Measurements from ENCODE around the gene BAIAP2L2.

Gene BAIAP2L2

DNA sequence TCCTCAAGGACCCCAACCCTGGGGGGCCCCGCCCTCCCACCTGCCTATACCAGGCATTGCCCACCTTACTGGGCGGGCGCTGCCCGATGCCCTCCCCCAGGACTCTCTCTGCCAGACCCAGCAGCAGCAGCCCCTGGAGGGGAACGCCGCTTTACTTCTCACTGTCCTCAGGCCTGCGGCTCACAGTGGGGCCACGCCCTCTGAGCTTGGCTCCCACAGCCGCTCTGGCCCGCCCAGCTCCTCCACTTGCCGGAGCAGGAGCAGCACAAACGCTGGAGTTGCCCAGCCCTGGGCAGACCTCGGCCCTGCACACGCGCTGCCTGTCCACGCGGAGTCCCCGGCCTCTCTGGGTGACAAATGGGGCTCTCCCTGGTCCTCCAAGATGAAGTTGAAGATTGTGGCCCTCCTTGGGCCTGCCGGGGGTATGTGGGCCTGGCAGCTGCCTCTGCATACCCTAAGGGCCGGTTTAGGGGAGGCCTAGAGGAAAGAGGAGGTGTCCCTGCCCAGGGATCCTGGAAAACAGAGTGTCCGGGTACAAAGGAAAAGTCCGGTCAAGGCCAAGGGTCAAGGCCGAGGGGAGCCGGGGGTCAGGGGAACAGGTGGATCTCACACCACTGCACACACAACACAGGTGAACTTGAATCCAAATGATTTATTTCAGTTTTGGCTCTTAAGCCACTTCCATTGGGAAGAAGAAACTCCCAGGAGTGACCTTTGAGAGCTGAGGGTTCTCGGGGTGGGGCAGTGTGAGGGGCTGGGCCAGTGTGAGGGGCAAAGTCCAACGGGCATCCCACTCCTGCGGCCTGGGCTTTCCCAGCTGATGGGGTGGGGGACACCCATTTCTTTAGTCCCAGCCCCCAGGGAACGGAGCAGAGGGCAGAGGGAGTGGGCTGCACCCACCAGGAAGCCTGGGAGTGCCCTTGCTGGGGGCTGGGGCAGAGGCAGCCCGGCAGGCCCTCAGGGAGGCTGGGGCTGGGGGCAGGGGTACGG, 674 bp upstream of the BAIAP2L2 start:
- no peak for TF ChIP-seq POLR2AphosphoS5 (IDR thresholded peaks at IDR 0.05; ENCODE audit: low read depth, low read length)
- TF ChIP-seq, protein P1, sequence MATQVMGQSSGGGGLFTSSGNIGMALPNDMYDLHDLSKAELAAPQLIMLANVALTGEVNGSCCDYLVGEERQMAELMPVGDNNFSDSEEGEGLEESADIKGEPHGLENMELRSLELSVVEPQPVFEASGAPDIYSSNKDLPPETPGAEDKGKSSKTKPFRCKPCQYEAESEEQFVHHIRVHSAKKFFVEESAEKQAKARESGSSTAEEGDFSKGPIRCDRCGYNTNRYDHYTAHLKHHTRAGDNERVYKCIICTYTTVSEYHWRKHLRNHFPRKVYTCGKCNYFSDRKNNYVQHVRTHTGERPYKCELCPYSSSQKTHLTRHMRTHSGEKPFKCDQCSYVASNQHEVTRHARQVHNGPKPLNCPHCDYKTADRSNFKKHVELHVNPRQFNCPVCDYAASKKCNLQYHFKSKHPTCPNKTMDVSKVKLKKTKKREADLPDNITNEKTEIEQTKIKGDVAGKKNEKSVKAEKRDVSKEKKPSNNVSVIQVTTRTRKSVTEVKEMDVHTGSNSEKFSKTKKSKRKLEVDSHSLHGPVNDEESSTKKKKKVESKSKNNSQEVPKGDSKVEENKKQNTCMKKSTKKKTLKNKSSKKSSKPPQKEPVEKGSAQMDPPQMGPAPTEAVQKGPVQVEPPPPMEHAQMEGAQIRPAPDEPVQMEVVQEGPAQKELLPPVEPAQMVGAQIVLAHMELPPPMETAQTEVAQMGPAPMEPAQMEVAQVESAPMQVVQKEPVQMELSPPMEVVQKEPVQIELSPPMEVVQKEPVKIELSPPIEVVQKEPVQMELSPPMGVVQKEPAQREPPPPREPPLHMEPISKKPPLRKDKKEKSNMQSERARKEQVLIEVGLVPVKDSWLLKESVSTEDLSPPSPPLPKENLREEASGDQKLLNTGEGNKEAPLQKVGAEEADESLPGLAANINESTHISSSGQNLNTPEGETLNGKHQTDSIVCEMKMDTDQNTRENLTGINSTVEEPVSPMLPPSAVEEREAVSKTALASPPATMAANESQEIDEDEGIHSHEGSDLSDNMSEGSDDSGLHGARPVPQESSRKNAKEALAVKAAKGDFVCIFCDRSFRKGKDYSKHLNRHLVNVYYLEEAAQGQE (IDR thresholded peaks at IDR 0.05; ENCODE audit: insufficient read depth in 1 of 2, low read depth in 2 of 2, low read length in 2 of 2) = no peak
- no peak for TF ChIP-seq TAF1 (IDR thresholded peaks at IDR 0.05; ENCODE audit: borderline replicate concordance, insufficient read depth, low read length)
- TF ChIP-seq SIN3A (IDR thresholded peaks at IDR 0.05; ENCODE audit: borderline replicate concordance, insufficient read depth, low read length) = no peak
- TF ChIP-seq FOXP2 (optimal IDR thresholded peaks at IDR 0.05; ENCODE audit: borderline replicate concordance, extremely low read depth, extremely low read length, insufficient read depth) = no peak

DNA sequence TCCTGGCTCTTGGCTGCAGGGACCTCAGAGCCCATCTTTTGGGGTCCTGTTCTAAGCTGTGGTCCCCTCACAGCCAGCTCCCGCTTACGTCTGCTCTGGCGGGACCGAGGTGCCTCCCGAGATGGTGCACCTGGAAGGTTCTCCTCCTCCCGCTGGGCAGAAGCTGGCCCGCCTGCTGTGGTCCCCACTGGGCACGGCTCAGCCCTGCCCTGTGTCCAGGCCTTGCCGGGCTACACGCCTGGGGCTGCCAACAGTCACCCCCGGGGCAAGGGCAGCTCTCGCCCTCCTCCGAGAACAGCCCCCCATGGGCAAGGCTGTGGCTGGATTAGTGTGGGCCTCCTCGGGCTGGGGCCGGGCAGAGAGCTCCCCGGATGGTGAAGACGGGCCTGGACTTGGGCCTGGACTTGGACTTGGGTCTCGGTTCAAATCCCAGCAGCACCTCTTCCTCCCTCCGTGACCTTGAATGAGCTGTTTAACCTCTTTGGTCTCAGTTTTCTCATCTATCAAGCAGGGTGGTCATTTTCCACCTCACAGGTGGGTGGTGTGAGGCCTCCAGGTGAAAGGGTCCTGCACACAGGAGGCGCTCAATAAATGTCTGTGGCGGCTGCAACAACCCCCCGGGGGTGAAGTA, 998 bp downstream of the BAIAP2L2 start:
- no peak for TF ChIP-seq TAF1 (IDR thresholded peaks at IDR 0.05; ENCODE audit: borderline replicate concordance, insufficient read depth, low read length)
- no peak for TF ChIP-seq SIN3A (IDR thresholded peaks at IDR 0.05; ENCODE audit: borderline replicate concordance, insufficient read depth, low read length)
- no peak for TF ChIP-seq FOXP2 (optimal IDR thresholded peaks at IDR 0.05; ENCODE audit: borderline replicate concordance, extremely low read depth, extremely low read length, insufficient read depth)
- TF ChIP-seq POLR2AphosphoS5 (IDR thresholded peaks at IDR 0.05; ENCODE audit: low read depth, low read length) = no peak
- TF ChIP-seq, protein P1 (IDR thresholded peaks at IDR 0.05; ENCODE audit: insufficient read depth in 1 of 2, low read depth in 2 of 2, low read length in 2 of 2) = no peak

DNA sequence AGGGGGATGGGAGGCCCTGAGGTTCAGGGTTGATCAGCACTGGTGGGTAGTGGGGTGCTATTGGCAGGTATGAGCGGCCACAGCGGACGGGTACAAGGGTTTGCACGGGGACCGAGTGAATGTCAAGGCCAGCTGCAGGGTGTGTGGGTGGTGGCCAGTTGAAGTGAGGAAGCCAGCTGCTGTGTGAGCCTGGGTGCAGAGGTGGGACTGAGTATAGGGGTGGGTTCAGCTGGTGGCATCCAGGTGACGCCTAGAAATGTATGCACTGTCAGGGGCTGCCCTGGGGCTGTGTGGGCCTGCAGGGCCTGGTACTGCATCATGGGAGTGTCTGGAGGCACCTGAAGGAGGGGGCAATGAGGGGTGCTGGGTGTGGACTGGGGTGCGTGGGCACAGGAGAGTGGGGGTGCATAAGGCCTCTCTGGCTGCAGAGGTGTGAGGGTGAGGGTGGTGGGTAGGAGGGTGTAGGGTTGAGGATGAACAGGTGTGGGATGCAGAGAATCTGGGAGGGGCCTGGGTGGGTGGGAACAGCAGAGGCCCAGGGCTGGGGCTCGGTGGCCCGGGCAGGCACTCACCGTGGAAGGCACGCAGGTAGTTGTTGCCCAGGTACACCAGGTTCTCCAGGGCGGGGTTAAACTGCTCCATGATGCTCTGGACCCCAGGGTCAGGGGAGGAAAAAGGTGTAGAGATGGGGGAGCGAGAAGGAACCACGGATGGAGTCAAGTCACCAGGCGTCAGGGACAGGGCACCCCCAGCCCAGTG, 1.7 kb downstream of the BAIAP2L2 start:
- no peak for TF ChIP-seq SIN3A (IDR thresholded peaks at IDR 0.05; ENCODE audit: borderline replicate concordance, insufficient read depth, low read length)

DNA sequence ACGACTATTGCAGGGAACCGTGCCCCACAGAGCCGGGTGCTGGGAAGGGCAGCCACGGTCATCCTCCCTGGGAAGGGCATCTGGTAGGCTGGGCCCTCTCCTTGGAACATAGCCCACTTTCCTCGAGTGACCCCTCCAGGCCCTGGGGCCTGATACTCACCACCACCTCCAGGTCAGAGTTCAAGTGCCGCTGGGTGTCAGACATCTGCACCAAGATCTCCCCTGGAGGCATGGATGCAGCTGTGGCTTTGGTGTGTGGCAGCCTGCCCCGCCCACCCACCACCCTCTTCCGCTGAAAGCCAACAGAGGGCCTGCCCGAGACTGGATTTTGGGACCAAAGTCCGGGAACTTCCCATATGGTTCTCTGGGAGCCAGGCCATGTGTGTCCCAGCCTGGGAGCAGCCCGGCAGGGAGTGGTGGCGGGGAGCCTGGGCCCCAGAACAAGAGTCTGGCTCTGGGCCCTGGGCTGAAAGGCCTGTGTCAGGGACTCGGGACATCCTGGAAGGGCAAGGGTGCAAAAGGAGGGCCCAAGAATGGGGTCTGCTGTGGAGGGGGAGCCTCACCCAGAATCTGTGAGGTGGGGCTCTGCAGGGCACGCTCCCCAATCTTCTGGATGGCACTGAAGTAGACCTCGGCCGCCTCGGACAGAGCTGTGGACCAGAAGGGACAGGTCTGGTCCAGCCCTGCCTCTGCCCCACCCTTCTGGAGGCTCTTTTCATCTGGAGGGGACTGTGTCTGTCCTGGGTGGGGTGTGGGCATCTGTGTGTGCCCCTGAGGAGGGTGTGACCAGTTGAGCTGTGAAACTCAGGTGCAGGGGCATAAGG, 2.6 kb downstream of the BAIAP2L2 start:
- TF ChIP-seq POLR2AphosphoS5 (IDR thresholded peaks at IDR 0.05; ENCODE audit: low read depth, low read length) (no peak), FOXP2 (optimal IDR thresholded peaks at IDR 0.05; ENCODE audit: borderline replicate concordance, extremely low read depth, extremely low read length, insufficient read depth) (no peak), SIN3A (IDR thresholded peaks at IDR 0.05; ENCODE audit: borderline replicate concordance, insufficient read depth, low read length) (no peak), TAF1 (IDR thresholded peaks at IDR 0.05; ENCODE audit: borderline replicate concordance, insufficient read depth, low read length) (no peak)
- TF ChIP-seq, protein P1 (IDR thresholded peaks at IDR 0.05; ENCODE audit: insufficient read depth in 1 of 2, low read depth in 2 of 2, low read length in 2 of 2) = no peak

All from PFSK-1 (cell line).